SU-DHL-6 (cell line): ENCODE results near the gene ANKS1A.

ENCODE experiments used
- H2AFZ ChIP-seq: fragments of 200-600 bp; sonication (generic); 2 replicates; pipeline ENCODE4 v1.6.1; 2014; ENCODE audit warnings: low read depth, mild to moderate bottlenecking, moderate library complexity, mixed read lengths, antibody characterized with exemption, low read length; ENCODE audit not compliant: severe bottlenecking
- H3F3A ChIP-seq: fragments of 200-600 bp; shearing (Covaris generic); 2 replicates; pipeline ENCODE4 v1.6.0; 2016; ENCODE audit warnings: antibody characterized with exemption, mild to moderate bottlenecking; ENCODE audit not compliant: insufficient read depth
- H3K27ac ChIP-seq: fragments of 200-600 bp; sonication (generic); 2 replicates; pipeline ENCODE4 v1.5.1; 2016; ENCODE audit warnings: low read depth, mild to moderate bottlenecking, low read length, moderate library complexity, mixed read lengths
- H3K27me3 ChIP-seq: fragments of 200-600 bp; sonication (generic), shearing (Covaris generic); 2 replicates; pipeline ENCODE4 v1.6.0; 2014; ENCODE audit warnings: mild to moderate bottlenecking, low read length
- H3K36me3 ChIP-seq: fragments of 200-600 bp; sonication (generic); 2 replicates; pipeline ENCODE4 v1.6.1; 2014; ENCODE audit warnings: mild to moderate bottlenecking, low read length, mixed read lengths
- H3K4me2 ChIP-seq: fragments of 300-600, 200-600 bp; shearing (Covaris generic), sonication (generic); 2 replicates; pipeline ENCODE4 v1.6.0; 2014; ENCODE audit warnings: low read length, low read depth, mild to moderate bottlenecking; ENCODE audit not compliant: poor library complexity, severe bottlenecking
- H3K4me3 ChIP-seq: fragments of 200-600 bp; sonication (generic); 2 replicates; pipeline ENCODE4 v1.5.1; 2014; ENCODE audit warnings: antibody characterized with exemption, low read length, mild to moderate bottlenecking, mixed read lengths; ENCODE audit not compliant: insufficient read depth, poor library complexity, severe bottlenecking
- H3K79me2 ChIP-seq: fragments of 200-600 bp; sonication (generic); 2 replicates; pipeline ENCODE4 v1.6.1; 2014; ENCODE audit warnings: mild to moderate bottlenecking, low read length, moderate library complexity; ENCODE audit not compliant: insufficient read depth
- H3K9ac ChIP-seq: fragments of 200-600 bp; sonication (generic); 2 replicates; pipeline ENCODE4 v1.7.0; 2014; ENCODE audit warnings: mild to moderate bottlenecking, low read length
- H3K9me2 ChIP-seq: fragments of 200-600 bp; sonication (generic); replicated peaks from 2 replicates; pipeline ENCODE4 v1.6.1; 2014; ENCODE audit warnings: low read length; ENCODE audit not compliant: insufficient read depth
- H3K9me3 ChIP-seq: fragments of 200-600 bp; sonication (generic); 2 replicates; pipeline ENCODE4 v1.6.1; 2014; ENCODE audit warnings: low read length, mixed read lengths; ENCODE audit not compliant: insufficient read depth
- H4K20me1 ChIP-seq: fragments of 200-600 bp; sonication (generic); 2 replicates; pipeline ENCODE4 v1.6.1; 2014; ENCODE audit warnings: low read depth, mild to moderate bottlenecking, antibody characterized with exemption, low read length, moderate library complexity, mixed read lengths
- EZH2phosphoT487 ChIP-seq: fragments of 200-600 bp; sonication (generic), shearing (Covaris generic); conservative IDR thresholded peaks from 2 replicates; pipeline ENCODE4 v1.6.1; 2018; ENCODE audit warnings: mild to moderate bottlenecking, antibody characterized with exemption, low read length, moderate library complexity, mixed read lengths
- TF ChIP-seq, protein P1 (sequence below): fragments of 200-600 bp; sonication (generic); IDR thresholded peaks from one replicate; pipeline ENCODE4 v1.5.1; 2017; ENCODE audit warnings: antibody characterized with exemption, mild to moderate bottlenecking, low read length, moderate library complexity; ENCODE audit not compliant: insufficient read depth, poor library complexity, severe bottlenecking

ANKS1A gene

DNA sequence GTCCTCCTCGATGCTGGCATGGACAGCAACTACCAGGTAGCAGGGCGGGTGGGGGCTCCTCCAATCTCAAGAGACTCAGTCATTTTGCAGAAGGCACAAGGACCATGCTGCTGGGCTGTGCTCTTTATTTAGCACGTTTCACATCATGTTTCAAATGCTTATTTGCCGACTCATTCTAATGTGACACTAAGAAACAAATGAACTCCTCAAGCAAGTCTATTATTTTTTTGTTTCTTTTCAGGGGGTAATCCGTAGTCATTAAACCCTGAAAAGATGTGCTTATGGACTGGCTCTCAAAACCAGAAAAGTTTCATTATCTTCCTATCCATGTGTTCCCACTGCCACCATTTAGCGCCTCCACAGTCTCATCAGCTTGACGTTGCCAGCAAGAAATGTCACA is 92.9 kb downstream of the ANKS1A start:
- Histone ChIP-seq H4K20me1 (no peaks in the 10 kb centered on the region), H3K4me3 (no peak overlapping the region), H3K27ac (no peak overlapping the region), H3K36me3 (no peaks in the 10 kb centered on the region), H3K9me3 (no peaks in the 10 kb centered on the region), H3K9ac (no peak overlapping the region), H3K79me2 (no peaks in the 10 kb centered on the region), H3K27me3 (no peaks in the 10 kb centered on the region), H3F3A (no peaks in the 10 kb centered on the region), H2AFZ (no peak overlapping the region), H3K4me2 (no peak overlapping the region), H3K9me2 (no peaks in the 10 kb centered on the region)
- TF ChIP-seq EZH2phosphoT487: no peak
- TF ChIP-seq, protein P1, sequence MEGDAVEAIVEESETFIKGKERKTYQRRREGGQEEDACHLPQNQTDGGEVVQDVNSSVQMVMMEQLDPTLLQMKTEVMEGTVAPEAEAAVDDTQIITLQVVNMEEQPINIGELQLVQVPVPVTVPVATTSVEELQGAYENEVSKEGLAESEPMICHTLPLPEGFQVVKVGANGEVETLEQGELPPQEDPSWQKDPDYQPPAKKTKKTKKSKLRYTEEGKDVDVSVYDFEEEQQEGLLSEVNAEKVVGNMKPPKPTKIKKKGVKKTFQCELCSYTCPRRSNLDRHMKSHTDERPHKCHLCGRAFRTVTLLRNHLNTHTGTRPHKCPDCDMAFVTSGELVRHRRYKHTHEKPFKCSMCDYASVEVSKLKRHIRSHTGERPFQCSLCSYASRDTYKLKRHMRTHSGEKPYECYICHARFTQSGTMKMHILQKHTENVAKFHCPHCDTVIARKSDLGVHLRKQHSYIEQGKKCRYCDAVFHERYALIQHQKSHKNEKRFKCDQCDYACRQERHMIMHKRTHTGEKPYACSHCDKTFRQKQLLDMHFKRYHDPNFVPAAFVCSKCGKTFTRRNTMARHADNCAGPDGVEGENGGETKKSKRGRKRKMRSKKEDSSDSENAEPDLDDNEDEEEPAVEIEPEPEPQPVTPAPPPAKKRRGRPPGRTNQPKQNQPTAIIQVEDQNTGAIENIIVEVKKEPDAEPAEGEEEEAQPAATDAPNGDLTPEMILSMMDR: no peak

GRCh38 chr6:34982424-34982852 is 93.4 kb downstream of the ANKS1A start:
- TF ChIP-seq, protein P1: no peak
- TF ChIP-seq EZH2phosphoT487: no peak
- Histone ChIP-seq H2AFZ (no peak overlapping the region), H3K27me3 (no peaks in the 10 kb centered on the region), H3F3A (no peaks in the 10 kb centered on the region), H3K9me3 (no peaks in the 10 kb centered on the region), H3K36me3 (no peaks in the 10 kb centered on the region), H3K79me2 (no peaks in the 10 kb centered on the region), H3K27ac (no peak overlapping the region), H3K4me2 (no peak overlapping the region), H3K9ac (no peak overlapping the region), H3K4me3 (no peak overlapping the region), H3K9me2 (no peaks in the 10 kb centered on the region), H4K20me1 (no peaks in the 10 kb centered on the region)

GRCh38 chr6:34984416-34984815 is 95.4 kb downstream of the ANKS1A start:
- Histone ChIP-seq H2AFZ (no peak overlapping the region), H3K27me3 (no peaks in the 10 kb centered on the region), H3K4me2 (no peak overlapping the region), H4K20me1 (no peaks in the 10 kb centered on the region), H3F3A (no peaks in the 10 kb centered on the region), H3K4me3 (no peak overlapping the region), H3K27ac (no peak overlapping the region), H3K79me2 (no peaks in the 10 kb centered on the region), H3K36me3 (no peaks in the 10 kb centered on the region), H3K9me2 (no peaks in the 10 kb centered on the region), H3K9ac (no peak overlapping the region), H3K9me3 (no peaks in the 10 kb centered on the region)
- TF ChIP-seq, protein P1: no peak
- no peak for TF ChIP-seq EZH2phosphoT487
